Loucy (cell line): ENCODE results near the gene NAT9.

Experiments
- CTCF ChIP-seq: fragments of 200-600 bp; sonication (generic); conservative IDR thresholded peaks from 2 replicates; pipeline ENCODE4 v1.5.1; 2014; ENCODE audit warnings: mild to moderate bottlenecking, antibody characterized with exemption, low read length
- EZH2phosphoT487 ChIP-seq: fragments of 200-600 bp; IDR thresholded peaks from 2 replicates; pipeline ENCODE4 v1.6.1; 2018; ENCODE audit warnings: antibody characterized with exemption, mild to moderate bottlenecking, moderate library complexity, borderline replicate concordance

GRCh38 chr17:74796211-74796610, 20.1 kb upstream of the NAT9 start:
- no peak for TF ChIP-seq CTCF
- TF ChIP-seq EZH2phosphoT487 = no peak
